H9 (cell line): ENCODE results near the gene WHRN. TPM values are rescaled to one million over a fixed set of nuclear protein-coding genes. Genes with fewer than 3 reads are reported as not detected.

Source experiments
- DNase-seq: peaks from one replicate; pipeline ENCODE4 v3.0.0-alpha.2; 2017
- H2AFZ ChIP-seq: one replicate; pipeline ENCODE4 v1.6.1; 2013; ENCODE audit warnings: mild to moderate bottlenecking, low read length, control low read depth, moderate library complexity
- H2AK5ac ChIP-seq: 2 replicates; pipeline ENCODE4 v1.6.1; 2013; ENCODE audit warnings: low read length, control low read depth, mixed read lengths; ENCODE audit not compliant: insufficient read length
- H2BK120ac ChIP-seq: one replicate; pipeline ENCODE4 v1.6.1; 2013; ENCODE audit warnings: low read depth, mild to moderate bottlenecking, low read length, control low read depth, inconsistent platforms; ENCODE audit not compliant: poor library complexity, severe bottlenecking
- H2BK12ac ChIP-seq: 2 replicates; pipeline ENCODE4 v1.6.1; 2013; ENCODE audit warnings: low read length, control low read depth, mixed read lengths, low read depth; ENCODE audit not compliant: insufficient read length
- H2BK15ac ChIP-seq: 2 replicates; pipeline ENCODE4 v1.6.1; 2013; ENCODE audit warnings: low read depth, low read length, control low read depth
- H2BK20ac ChIP-seq: one replicate; pipeline ENCODE4 v1.6.1; 2013; ENCODE audit warnings: low read depth, mild to moderate bottlenecking, low read length, control low read depth, inconsistent platforms; ENCODE audit not compliant: poor library complexity, severe bottlenecking
- H2BK5ac ChIP-seq: 2 replicates; pipeline ENCODE4 v1.6.1; 2013; ENCODE audit warnings: low read length, control low read depth, mixed read lengths; ENCODE audit not compliant: insufficient read length
- H3K14ac ChIP-seq: 2 replicates; pipeline ENCODE4 v1.6.1; 2013; ENCODE audit warnings: low read length, control low read depth; ENCODE audit not compliant: insufficient read depth
- H3K18ac ChIP-seq: 2 replicates; pipeline ENCODE4 v1.6.1; 2013; ENCODE audit warnings: low read depth, mild to moderate bottlenecking, mixed read lengths, low read length, control low read depth; ENCODE audit not compliant: insufficient read length
- H3K23ac ChIP-seq: 2 replicates; pipeline ENCODE4 v1.6.1; 2013; ENCODE audit warnings: low read length, control low read depth, mixed read lengths, low read depth; ENCODE audit not compliant: insufficient read length
- H3K23me2 ChIP-seq: 2 replicates; pipeline ENCODE4 v1.6.1; 2013; ENCODE audit warnings: low read depth, mild to moderate bottlenecking, mixed read lengths, low read length, control low read depth; ENCODE audit not compliant: insufficient read length, poor library complexity, severe bottlenecking
- H3K27ac ChIP-seq: 2 replicates; pipeline ENCODE4 v1.5.1; 2013; ENCODE audit warnings: low read length, control low read depth, mixed read lengths, low read depth; ENCODE audit not compliant: insufficient read length
- H3K27me3 ChIP-seq: 2 replicates; pipeline ENCODE4 v1.6.1; 2013; ENCODE audit warnings: low read length, control low read depth, inconsistent platforms; ENCODE audit not compliant: insufficient read depth
- H3K4ac ChIP-seq: 2 replicates; pipeline ENCODE4 v1.6.1; 2013; ENCODE audit warnings: low read depth, mild to moderate bottlenecking, control low read depth, inconsistent platforms, low read length, moderate library complexity
- H3K4me1 ChIP-seq: 2 replicates; pipeline ENCODE4 v1.6.1; 2013; ENCODE audit warnings: low read length, control low read depth, inconsistent platforms; ENCODE audit not compliant: insufficient read depth
- H3K4me2 ChIP-seq: 2 replicates; pipeline ENCODE4 v1.6.1; 2013; ENCODE audit warnings: low read length, control low read depth, mixed read lengths; ENCODE audit not compliant: insufficient read length, insufficient read depth
- H3K56ac ChIP-seq: 2 replicates; pipeline ENCODE4 v1.6.1; 2013; ENCODE audit warnings: low read depth, mild to moderate bottlenecking, mixed read lengths, low read length, control low read depth; ENCODE audit not compliant: insufficient read length
- H3K79me1 ChIP-seq: 2 replicates; pipeline ENCODE4 v1.6.1; 2013; ENCODE audit warnings: low read depth, mild to moderate bottlenecking, moderate library complexity, low read length, control low read depth, inconsistent platforms; ENCODE audit not compliant: insufficient read depth, poor library complexity, severe bottlenecking
- H3K79me2 ChIP-seq: 2 replicates; pipeline ENCODE4 v1.6.1; 2013; ENCODE audit warnings: low read length, control low read depth, inconsistent platforms; ENCODE audit not compliant: insufficient read depth
- H3K9ac ChIP-seq: 2 replicates; pipeline ENCODE4 v1.6.1; 2013; ENCODE audit warnings: low read length, control low read depth, mixed read lengths; ENCODE audit not compliant: insufficient read length; ENCODE audit errors: extremely low read depth
- H3K9me3 ChIP-seq: one replicate; pipeline ENCODE4 v1.6.1; 2013; ENCODE audit warnings: low read depth, low read length, inconsistent platforms; ENCODE audit not compliant: control insufficient read depth
- H3T11ph ChIP-seq: one replicate; pipeline ENCODE4 v1.6.1; 2013; ENCODE audit warnings: mild to moderate bottlenecking, low read length, control low read depth, inconsistent platforms
- H4K20me1 ChIP-seq: one replicate; pipeline ENCODE4 v1.6.1; 2013; ENCODE audit not compliant: control insufficient read depth, insufficient read length, insufficient read depth
- H4K5ac ChIP-seq: 2 replicates; pipeline ENCODE4 v1.6.1; 2013; ENCODE audit warnings: low read depth, mild to moderate bottlenecking, mixed read lengths, low read length, control low read depth; ENCODE audit not compliant: insufficient read length
- H4K8ac ChIP-seq: replicated peaks from 2 replicates; pipeline ENCODE4 v1.6.1; 2013; ENCODE audit warnings: low read length, control low read depth, mixed read lengths, low read depth; ENCODE audit not compliant: insufficient read length
- H4K91ac ChIP-seq: 2 replicates; pipeline ENCODE4 v1.6.1; 2013; ENCODE audit warnings: low read depth, mild to moderate bottlenecking, moderate library complexity, mixed read lengths, low read length, control low read depth; ENCODE audit not compliant: insufficient read length
- H3K27ac Mint-ChIP-seq, 3 experiments: 2 replicates in 2 of 3; 3 replicates in 1 of 3; pipeline ENCODE4 v1.8.0; 2020 to 2021; ENCODE audit warnings: mixed read lengths in 3 of 3, mild to moderate bottlenecking in 1 of 3, moderate library complexity in 1 of 3
- H3K27me3 Mint-ChIP-seq: 2 replicates; pipeline ENCODE4 v1.8.0; 2021; ENCODE audit warnings: low read depth, mild to moderate bottlenecking, moderate library complexity, mixed read lengths
- H3K36me3 Mint-ChIP-seq, 3 experiments: 2 replicates in 2 of 3; 3 replicates in 1 of 3; pipeline ENCODE4 v1.8.0; 2020 to 2021; ENCODE audit warnings: low read depth in 3 of 3, mixed read lengths in 3 of 3; ENCODE audit not compliant: insufficient read depth in 1 of 3
- H3K4me1 Mint-ChIP-seq, 2 experiments: 2 replicates each; pipeline ENCODE4 v1.8.0; 2020; ENCODE audit warnings: mixed read lengths in 2 of 2
- H3K4me3 Mint-ChIP-seq, 2 experiments: 2 replicates in 1 of 2; 3 replicates in 1 of 2; pipeline ENCODE4 v1.8.0; 2020 to 2021; ENCODE audit warnings: mild to moderate bottlenecking in 2 of 2, mixed read lengths in 2 of 2, moderate library complexity in 1 of 2
- H3K9me3 Mint-ChIP-seq, 2 experiments: 2 replicates in 1 of 2; 3 replicates in 1 of 2; pipeline ENCODE4 v1.8.0; 2020; ENCODE audit warnings: mild to moderate bottlenecking in 2 of 2, mixed read lengths in 2 of 2, moderate library complexity in 1 of 2
- WGBS: extraction: QIAGEN DNeasy Blood & Tissue Kit; methylation state at CpG from one replicate; pipeline ENCODE4 v1.1.7; 2013; ENCODE audit warnings: missing lambda C conversion rate, low lambda C conversion rate, mixed read lengths; ENCODE audit not compliant: insufficient read length; ENCODE audit errors: extremely low coverage; 5-methylcytosine and 5-hydroxymethylcytosine counted together
- total RNA-seq: library from RNA; stranded (reverse); gene quantifications from 2 replicates; pipeline ENCODE4 v1.2.1, GENCODE V29; 2021
- TF ChIP-seq, protein P1 (sequence below): fragments of 200-600 bp; sonication (generic); conservative IDR thresholded peaks from 3 replicates; pipeline ENCODE4 v1.8.0; 2021; ENCODE audit warnings: antibody characterized with exemption, mild to moderate bottlenecking

Gene WHRN
- total RNA-seq, 1 experiment from 2014 or later: 2.2 TPM

DNA sequence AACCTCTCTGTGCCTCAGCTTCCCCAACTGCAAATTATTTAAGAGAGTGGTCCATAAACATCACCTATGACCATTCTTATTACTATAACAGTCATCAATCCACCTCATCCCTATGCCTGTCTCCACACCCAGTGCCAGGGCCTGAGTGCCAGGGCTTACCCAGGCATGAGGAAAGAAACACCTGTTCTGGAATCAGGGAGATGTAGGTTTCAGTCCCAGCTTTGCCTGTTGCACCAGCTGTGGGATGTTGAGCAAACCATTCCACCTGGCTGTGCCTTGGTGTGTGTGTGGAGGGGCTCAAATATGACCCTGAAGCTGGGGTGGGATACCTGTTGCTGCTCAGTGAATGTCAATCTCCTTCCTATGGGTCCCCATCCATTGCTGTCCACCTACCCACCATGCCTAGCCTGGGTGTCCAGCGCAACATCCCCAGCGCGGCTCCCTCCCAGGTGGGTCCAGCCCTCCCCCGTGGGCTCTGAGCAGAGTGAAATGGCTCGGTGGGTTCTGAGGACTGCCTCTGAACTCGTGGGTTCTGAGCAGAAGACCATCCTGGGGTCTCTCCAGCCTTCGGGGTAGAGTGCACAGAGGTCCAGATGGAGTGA, 133.8 kb downstream of the WHRN start:
- Histone ChIP-seq H3K27ac (no peak overlapping the region), H2BK15ac (no peak overlapping the region; the same call in 1 of the 2 replicates), H3K23me2 (peaks cover 5% of the 10 kb centered on the region), H2AFZ (no peak overlapping the region), H3K14ac (no peak overlapping the region; the same call in 1 of the 2 replicates), H2BK12ac (no peak overlapping the region), H4K91ac (peak overlapping the region; percentile 26), H4K8ac (no peak overlapping the region), H3K9ac (no peak overlapping the region), H2BK5ac (no peak overlapping the region), H3T11ph (no peak overlapping the region), H2BK120ac (no peak overlapping the region), H3K4ac (no peak overlapping the region; the same call in 1 of the 2 replicates), H3K79me1 (no peaks in the 10 kb centered on the region), H3K9me3 (no peaks in the 10 kb centered on the region), H4K20me1 (no peaks in the 10 kb centered on the region), H4K5ac (no peak overlapping the region), H3K4me1 (peaks cover 13% of the 10 kb centered on the region), H3K18ac (no peak overlapping the region), H3K23ac (no peak overlapping the region), H3K56ac (no peak overlapping the region), H2AK5ac (no peak overlapping the region), H3K79me2 (0 out of 2 replicates have a peak, but pooled peaks cover 3% of the 10 kb centered on the region), H2BK20ac (no peak overlapping the region), H3K4me2 (no peak overlapping the region), H3K27me3 (no peaks in the 10 kb centered on the region)
- H3K4me1 Mint-ChIP-seq: peaks cover 45 to 51% of the 10 kb centered on the region in 2 experiments
- no peak overlapping the region for H3K4me3 Mint-ChIP-seq
- peak overlapping the region in 1 of 3 experiments; percentile 99; a peak in 3 of 7 replicates for H3K27ac Mint-ChIP-seq
- DNase-seq: no peak
- TF ChIP-seq, protein P1, sequence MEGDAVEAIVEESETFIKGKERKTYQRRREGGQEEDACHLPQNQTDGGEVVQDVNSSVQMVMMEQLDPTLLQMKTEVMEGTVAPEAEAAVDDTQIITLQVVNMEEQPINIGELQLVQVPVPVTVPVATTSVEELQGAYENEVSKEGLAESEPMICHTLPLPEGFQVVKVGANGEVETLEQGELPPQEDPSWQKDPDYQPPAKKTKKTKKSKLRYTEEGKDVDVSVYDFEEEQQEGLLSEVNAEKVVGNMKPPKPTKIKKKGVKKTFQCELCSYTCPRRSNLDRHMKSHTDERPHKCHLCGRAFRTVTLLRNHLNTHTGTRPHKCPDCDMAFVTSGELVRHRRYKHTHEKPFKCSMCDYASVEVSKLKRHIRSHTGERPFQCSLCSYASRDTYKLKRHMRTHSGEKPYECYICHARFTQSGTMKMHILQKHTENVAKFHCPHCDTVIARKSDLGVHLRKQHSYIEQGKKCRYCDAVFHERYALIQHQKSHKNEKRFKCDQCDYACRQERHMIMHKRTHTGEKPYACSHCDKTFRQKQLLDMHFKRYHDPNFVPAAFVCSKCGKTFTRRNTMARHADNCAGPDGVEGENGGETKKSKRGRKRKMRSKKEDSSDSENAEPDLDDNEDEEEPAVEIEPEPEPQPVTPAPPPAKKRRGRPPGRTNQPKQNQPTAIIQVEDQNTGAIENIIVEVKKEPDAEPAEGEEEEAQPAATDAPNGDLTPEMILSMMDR: no peak
- peaks cover 13 to 26% (median 17%) of the 10 kb centered on the region in 3 experiments for H3K36me3 Mint-ChIP-seq
- no peaks in the 10 kb centered on the region for H3K27me3 Mint-ChIP-seq
- no peaks in the 10 kb centered on the region for H3K9me3 Mint-ChIP-seq
- WGBS: no CpG with 5 or more reads among the region's 7 CpGs
